SK-N-SH treated with all-trans-retinoic acid at 6 μM for 48 hours (cell line): ENCODE measurements around the gene TNFRSF18.

Experiments used
- ATAC-seq: fragments of 200-7000 bp; cut with Tn5 transposase; 3 replicates; pipeline ENCODE4 v1.9.1; 2020; ENCODE audit warnings: mild to moderate bottlenecking, moderate library complexity
- CREB5 ChIP-seq: fragments of 250-450 bp; sonication (Bioruptor Pico); IDR thresholded peaks from 2 replicates; pipeline ENCODE4 v1.5.1; 2020; ENCODE audit warnings: low read depth, mild to moderate bottlenecking, moderate library complexity
- CSDC2 ChIP-seq: fragments of 250-450 bp; sonication (Bioruptor Pico); IDR thresholded peaks from 2 replicates; pipeline ENCODE4 v1.5.0; 2020; ENCODE audit warnings: mild to moderate bottlenecking, moderate library complexity
- ESRRG ChIP-seq: fragments of 250-450 bp; sonication (Bioruptor Pico); IDR thresholded peaks from 2 replicates; pipeline ENCODE4 v1.6.1; 2021; ENCODE audit warnings: mild to moderate bottlenecking
- GLIS3 ChIP-seq: fragments of 250-450 bp; sonication (Bioruptor Pico); IDR thresholded peaks from 2 replicates; pipeline ENCODE4 v1.5.0; 2020; ENCODE audit warnings: mild to moderate bottlenecking, moderate library complexity
- ISL1 ChIP-seq: fragments of 250-450 bp; sonication (Bioruptor Pico); IDR thresholded peaks from 2 replicates; pipeline ENCODE4 v2.1.2; 2022; ENCODE audit warnings: mild to moderate bottlenecking, moderate library complexity
- OSR1 ChIP-seq: fragments of 250-450 bp; sonication (Bioruptor Pico); IDR thresholded peaks from 2 replicates; pipeline ENCODE4 v1.8.0; 2022; ENCODE audit warnings: moderate library complexity, mild to moderate bottlenecking, inconsistent platforms
- PATZ1 ChIP-seq: fragments of 250-450 bp; sonication (Bioruptor Pico); IDR thresholded peaks from 2 replicates; pipeline ENCODE4 v1.8.0; 2020; ENCODE audit warnings: mild to moderate bottlenecking, moderate library complexity, borderline replicate concordance
- PPARA ChIP-seq: fragments of 250-450 bp; sonication (Bioruptor Pico); IDR thresholded peaks from 2 replicates; pipeline ENCODE4 v1.5.0; 2020; ENCODE audit warnings: mild to moderate bottlenecking, borderline replicate concordance
- RARB ChIP-seq: fragments of 250-450 bp; sonication (Bioruptor Pico); IDR thresholded peaks from 2 replicates; pipeline ENCODE4 v1.8.0; 2021; ENCODE audit warnings: mild to moderate bottlenecking, moderate library complexity
- SNAI2 ChIP-seq: fragments of 250-450 bp; sonication (Bioruptor Pico); IDR thresholded peaks from 2 replicates; pipeline ENCODE4 v1.5.0; 2020; ENCODE audit warnings: mild to moderate bottlenecking, moderate library complexity
- TCF4 ChIP-seq: fragments of 250-450 bp; sonication (Bioruptor Pico); IDR thresholded peaks from 2 replicates; pipeline ENCODE4 v1.8.0; 2021; ENCODE audit warnings: mild to moderate bottlenecking, moderate library complexity, borderline replicate concordance
- TSHZ2 ChIP-seq: fragments of 250-450 bp; sonication (Bioruptor Pico); IDR thresholded peaks from 2 replicates; pipeline ENCODE4 v1.5.0; 2020; ENCODE audit warnings: mild to moderate bottlenecking, moderate library complexity
- ZC3H10 ChIP-seq: fragments of 250-450 bp; sonication (Bioruptor Pico); IDR thresholded peaks from 2 replicates; pipeline ENCODE4 v1.5.1; 2021; ENCODE audit warnings: mild to moderate bottlenecking, moderate library complexity
- ZFP3 ChIP-seq: fragments of 250-450 bp; sonication (Bioruptor Pico); IDR thresholded peaks from 2 replicates; pipeline ENCODE4 v1.5.0; 2020; ENCODE audit warnings: mild to moderate bottlenecking, moderate library complexity
- ZFP30 ChIP-seq: fragments of 450-650 bp; formaldehyde crosslinking; IDR thresholded peaks from 2 replicates; pipeline ENCODE4 v1.5.0; 2022; ENCODE audit warnings: mild to moderate bottlenecking, moderate library complexity
- ZNF565 ChIP-seq: fragments of 450-650 bp; formaldehyde crosslinking; conservative IDR thresholded peaks from 2 replicates; pipeline ENCODE4 v1.5.0; 2020; ENCODE audit warnings: low read depth, mild to moderate bottlenecking, moderate library complexity
- ZNF70 ChIP-seq: fragments of 450-650 bp; formaldehyde crosslinking; IDR thresholded peaks from 2 replicates; pipeline ENCODE4 v1.5.0; 2020; ENCODE audit warnings: mild to moderate bottlenecking, moderate library complexity
- ZNF8 ChIP-seq: fragments of 450-650 bp; formaldehyde crosslinking; IDR thresholded peaks from 2 replicates; pipeline ENCODE4 v1.5.0; 2020; ENCODE audit warnings: mild to moderate bottlenecking, moderate library complexity
- TF ChIP-seq, protein P1 (sequence below): fragments of 250-450 bp; sonication (Bioruptor Pico); IDR thresholded peaks from 2 replicates; pipeline ENCODE4 v1.5.1; 2021; ENCODE audit warnings: mild to moderate bottlenecking, moderate library complexity
- TF ChIP-seq, protein P2 (sequence below): fragments of 250-450 bp; sonication (Bioruptor Pico); IDR thresholded peaks from 2 replicates; pipeline ENCODE4 v1.8.0; 2021; ENCODE audit warnings: low read depth, mild to moderate bottlenecking, moderate library complexity, borderline replicate concordance

TNFRSF18 gene

GRCh38 chr1:1213345-1214265, 7.2 kb upstream of the TNFRSF18 start, which contains the start of gene TNFRSF4:
TNFRSF4 (minus strand) TSS chr1:1214153; CDS start chr1:1214127, 26 bp downstream.
- ATAC-seq, result no peak; the same call in 2 of the 3 replicates
- TF ChIP-seq PPARA (CRISPR knock-in tag), result no peak
- no peak for TF ChIP-seq TCF4
- TF ChIP-seq ZNF8 (CRISPR knock-in tag), result no peak
- TF ChIP-seq ESRRG (CRISPR knock-in tag), result no peak
- no peak for TF ChIP-seq ZNF70 (CRISPR knock-in tag)
- TF ChIP-seq, protein P1, sequence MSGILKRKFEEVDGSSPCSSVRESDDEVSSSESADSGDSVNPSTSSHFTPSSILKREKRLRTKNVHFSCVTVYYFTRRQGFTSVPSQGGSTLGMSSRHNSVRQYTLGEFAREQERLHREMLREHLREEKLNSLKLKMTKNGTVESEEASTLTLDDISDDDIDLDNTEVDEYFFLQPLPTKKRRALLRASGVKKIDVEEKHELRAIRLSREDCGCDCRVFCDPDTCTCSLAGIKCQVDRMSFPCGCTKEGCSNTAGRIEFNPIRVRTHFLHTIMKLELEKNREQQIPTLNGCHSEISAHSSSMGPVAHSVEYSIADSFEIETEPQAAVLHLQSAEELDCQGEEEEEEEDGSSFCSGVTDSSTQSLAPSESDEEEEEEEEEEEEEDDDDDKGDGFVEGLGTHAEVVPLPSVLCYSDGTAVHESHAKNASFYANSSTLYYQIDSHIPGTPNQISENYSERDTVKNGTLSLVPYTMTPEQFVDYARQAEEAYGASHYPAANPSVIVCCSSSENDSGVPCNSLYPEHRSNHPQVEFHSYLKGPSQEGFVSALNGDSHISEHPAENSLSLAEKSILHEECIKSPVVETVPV (CRISPR knock-in tag), result no peak
- no peak for TF ChIP-seq PATZ1 (CRISPR knock-in tag)
- no peak for TF ChIP-seq RARB (CRISPR knock-in tag)
- no peak for TF ChIP-seq ISL1 (CRISPR knock-in tag)
- TF ChIP-seq ZC3H10 (CRISPR knock-in tag), result no peak
- no peak for TF ChIP-seq SNAI2
- TF ChIP-seq ZNF565 (CRISPR knock-in tag), result no peak
- TF ChIP-seq OSR1, result no peak
- TF ChIP-seq, all 23 proteins: peak for 0

GRCh38 chr1:1212780-1213344, 6.5 kb upstream of the TNFRSF18 start:
- no peak for ATAC-seq
- TF ChIP-seq ZNF565 (CRISPR knock-in tag) (no peak), PPARA (CRISPR knock-in tag) (no peak), ZFP30 (CRISPR knock-in tag) (no peak), ESRRG (CRISPR knock-in tag) (no peak), ZNF70 (CRISPR knock-in tag) (no peak), PATZ1 (CRISPR knock-in tag) (no peak), OSR1 (no peak), CREB5 (CRISPR knock-in tag) (no peak), GLIS3 (CRISPR knock-in tag) (no peak)
- TF ChIP-seq, all 23 proteins: peak for 0

GRCh38 chr1:1211541-1212441, 5.4 kb upstream of the TNFRSF18 start:
- ATAC-seq, result no peak
- no peak for TF ChIP-seq CSDC2 (CRISPR knock-in tag)
- no peak for TF ChIP-seq TSHZ2
- TF ChIP-seq CREB5 (CRISPR knock-in tag), result no peak
- TF ChIP-seq SNAI2, result no peak
- TF ChIP-seq, protein P2, sequence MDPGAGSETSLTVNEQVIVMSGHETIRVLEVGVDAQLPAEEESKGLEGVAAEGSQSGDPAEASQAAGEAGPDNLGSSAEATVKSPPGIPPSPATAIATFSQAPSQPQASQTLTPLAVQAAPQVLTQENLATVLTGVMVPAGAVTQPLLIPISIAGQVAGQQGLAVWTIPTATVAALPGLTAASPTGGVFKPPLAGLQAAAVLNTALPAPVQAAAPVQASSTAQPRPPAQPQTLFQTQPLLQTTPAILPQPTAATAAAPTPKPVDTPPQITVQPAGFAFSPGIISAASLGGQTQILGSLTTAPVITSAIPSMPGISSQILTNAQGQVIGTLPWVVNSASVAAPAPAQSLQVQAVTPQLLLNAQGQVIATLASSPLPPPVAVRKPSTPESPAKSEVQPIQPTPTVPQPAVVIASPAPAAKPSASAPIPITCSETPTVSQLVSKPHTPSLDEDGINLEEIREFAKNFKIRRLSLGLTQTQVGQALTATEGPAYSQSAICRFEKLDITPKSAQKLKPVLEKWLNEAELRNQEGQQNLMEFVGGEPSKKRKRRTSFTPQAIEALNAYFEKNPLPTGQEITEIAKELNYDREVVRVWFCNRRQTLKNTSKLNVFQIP, result no peak
- TF ChIP-seq ZC3H10 (CRISPR knock-in tag), result no peak
- no peak for TF ChIP-seq OSR1
- TF ChIP-seq ESRRG (CRISPR knock-in tag), result no peak
- TF ChIP-seq RARB (CRISPR knock-in tag), result no peak
- TF ChIP-seq ZFP3 (CRISPR knock-in tag), result no peak
